ENCODE measurements around the gene CFAP221. TPM values are rescaled to one million over a fixed set of nuclear protein-coding genes. Genes with fewer than 3 reads are reported as not detected.

CFAP221 gene
- total RNA-seq, 1 donor from 2014 or later, result 1.0 TPM

DNA sequence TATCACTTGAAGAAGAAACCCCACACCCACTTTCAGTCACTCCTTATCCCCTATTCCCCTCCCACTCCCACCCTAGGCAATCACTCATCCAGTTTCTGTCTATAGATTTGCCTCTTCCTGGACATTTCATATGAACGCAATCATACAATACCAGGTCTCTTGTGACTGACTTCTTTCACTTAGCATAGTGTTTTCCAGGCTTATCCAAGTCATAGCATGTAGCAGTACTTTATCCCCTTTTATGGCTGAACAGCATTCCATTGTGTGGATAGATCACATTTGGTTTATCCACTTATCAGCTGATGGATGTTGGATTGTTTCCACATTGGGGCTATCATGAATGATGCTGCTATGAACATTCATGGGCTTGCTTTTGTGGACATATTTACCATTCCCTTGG, 6.6 kb downstream of the CFAP221 start:
- Histone ChIP-seq H3K27ac (replicated peaks) (no peak overlapping the region), H3K27me3 (ENCODE audit: low read depth) (no peaks in the 10 kb centered on the region), H3K36me3 (no peaks in the 10 kb centered on the region), H3K4me1 (no peaks in the 10 kb centered on the region), H3K4me3 (no peak overlapping the region), H3K9me3 (replicated peaks) (no peaks in the 10 kb centered on the region)
- TF ChIP-seq, protein P1, sequence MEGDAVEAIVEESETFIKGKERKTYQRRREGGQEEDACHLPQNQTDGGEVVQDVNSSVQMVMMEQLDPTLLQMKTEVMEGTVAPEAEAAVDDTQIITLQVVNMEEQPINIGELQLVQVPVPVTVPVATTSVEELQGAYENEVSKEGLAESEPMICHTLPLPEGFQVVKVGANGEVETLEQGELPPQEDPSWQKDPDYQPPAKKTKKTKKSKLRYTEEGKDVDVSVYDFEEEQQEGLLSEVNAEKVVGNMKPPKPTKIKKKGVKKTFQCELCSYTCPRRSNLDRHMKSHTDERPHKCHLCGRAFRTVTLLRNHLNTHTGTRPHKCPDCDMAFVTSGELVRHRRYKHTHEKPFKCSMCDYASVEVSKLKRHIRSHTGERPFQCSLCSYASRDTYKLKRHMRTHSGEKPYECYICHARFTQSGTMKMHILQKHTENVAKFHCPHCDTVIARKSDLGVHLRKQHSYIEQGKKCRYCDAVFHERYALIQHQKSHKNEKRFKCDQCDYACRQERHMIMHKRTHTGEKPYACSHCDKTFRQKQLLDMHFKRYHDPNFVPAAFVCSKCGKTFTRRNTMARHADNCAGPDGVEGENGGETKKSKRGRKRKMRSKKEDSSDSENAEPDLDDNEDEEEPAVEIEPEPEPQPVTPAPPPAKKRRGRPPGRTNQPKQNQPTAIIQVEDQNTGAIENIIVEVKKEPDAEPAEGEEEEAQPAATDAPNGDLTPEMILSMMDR (IDR thresholded peaks at IDR 0.05; ENCODE audit: borderline replicate concordance), result no peak
- intact Hi-C loops (cut with micrococcal nuclease), result no loop called here
- DNase-seq, result no peak

DNA sequence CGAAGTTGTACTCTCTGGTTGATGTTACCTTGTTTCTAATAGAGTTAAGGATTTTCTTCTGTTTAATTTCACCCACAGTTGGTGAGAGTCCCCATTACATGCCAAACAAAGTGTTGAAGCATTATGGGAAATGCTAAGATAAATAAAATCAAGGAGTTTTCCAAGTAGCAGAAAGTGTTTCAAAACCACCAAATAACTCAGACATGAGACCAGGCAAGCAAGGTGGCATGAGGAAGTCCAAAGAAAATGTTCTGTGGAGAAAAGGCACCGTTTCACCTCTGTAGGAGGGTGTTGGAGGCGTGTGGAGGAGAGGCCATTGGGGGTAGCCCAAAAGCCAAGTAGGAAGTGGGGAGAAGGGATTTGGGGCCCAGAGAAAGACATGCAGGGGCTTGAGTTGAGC, 8.7 kb downstream of the CFAP221 start:
- DNase-seq, result no peak
- Histone ChIP-seq H3K4me1 (no peaks in the 10 kb centered on the region), H3K27ac (replicated peaks) (no peak overlapping the region), H3K27me3 (ENCODE audit: low read depth) (no peaks in the 10 kb centered on the region), H3K9me3 (replicated peaks) (no peaks in the 10 kb centered on the region), H3K4me3 (no peak overlapping the region), H3K36me3 (no peaks in the 10 kb centered on the region)
- intact Hi-C loops (cut with micrococcal nuclease), result no loop called here
- TF ChIP-seq, protein P1 (IDR thresholded peaks at IDR 0.05; ENCODE audit: borderline replicate concordance), result no peak

DNA sequence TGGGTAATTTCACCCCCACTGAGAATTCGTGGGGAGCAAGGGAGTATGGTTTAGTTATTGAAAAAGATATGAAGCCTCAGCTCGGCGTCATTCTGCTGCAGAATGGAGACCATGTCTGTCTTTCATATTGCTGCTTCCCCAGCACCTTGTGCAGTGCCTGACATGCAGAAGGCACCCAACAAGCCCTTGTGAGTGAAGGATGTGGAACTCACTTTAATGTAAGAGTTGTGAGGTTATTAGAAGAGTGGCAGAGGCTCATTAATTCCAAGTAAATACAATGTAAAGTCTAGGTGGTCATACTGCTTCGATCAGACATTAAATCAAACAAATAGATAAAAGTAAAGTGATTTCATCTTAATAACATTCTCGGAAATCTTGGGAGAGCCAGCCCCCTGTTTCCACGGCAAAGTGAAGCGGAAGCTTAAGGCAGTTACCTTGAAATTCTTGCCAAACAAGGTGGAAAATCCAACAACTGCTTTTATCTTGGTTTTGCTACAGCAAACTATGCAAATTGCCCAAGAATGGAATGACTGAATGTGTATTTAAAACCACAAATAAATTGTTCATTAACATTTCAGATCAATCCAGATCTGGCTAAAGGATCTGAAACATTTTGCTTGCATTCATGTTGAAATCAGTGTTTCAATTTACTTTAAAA, 9.6 kb downstream of the CFAP221 start:
- no peaks in the 10 kb centered on the region for H3K9me3 ChIP-seq (replicated peaks)
- H3K36me3 ChIP-seq, result no peaks in the 10 kb centered on the region
- no peak overlapping the region for H3K27ac ChIP-seq (replicated peaks)
- DNase-seq, result no peak
- no peaks in the 10 kb centered on the region for H3K4me1 ChIP-seq
- peaks cover 3% of the 10 kb centered on the region for H3K27me3 ChIP-seq (ENCODE audit: low read depth)
- no peak overlapping the region for H3K4me3 ChIP-seq
- TF ChIP-seq, protein P1 (IDR thresholded peaks at IDR 0.05; ENCODE audit: borderline replicate concordance), result no peak
- intact Hi-C loops (cut with micrococcal nuclease), result no loop called here

DNA sequence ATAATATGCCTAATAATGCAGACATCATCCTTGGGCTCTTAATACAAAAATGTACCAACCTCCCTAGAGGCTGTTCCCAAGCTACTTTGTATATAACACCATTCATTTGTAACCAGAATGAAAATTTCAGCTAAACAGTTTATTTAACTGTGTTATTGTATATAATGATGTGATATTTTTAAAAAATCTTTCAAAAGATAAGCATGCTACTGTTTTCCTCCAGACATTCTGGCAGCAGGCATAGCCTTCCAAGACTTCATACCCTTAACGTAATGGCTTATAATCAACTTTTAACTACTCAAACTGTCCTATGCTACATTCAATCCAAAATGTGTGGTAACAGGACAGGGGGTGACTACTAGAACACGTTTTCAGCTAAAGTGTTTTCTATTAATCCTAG, 21.2 kb downstream of the CFAP221 start:
- intact Hi-C loops (cut with micrococcal nuclease), result no loop called here
- DNase-seq, result no peak

DNA sequence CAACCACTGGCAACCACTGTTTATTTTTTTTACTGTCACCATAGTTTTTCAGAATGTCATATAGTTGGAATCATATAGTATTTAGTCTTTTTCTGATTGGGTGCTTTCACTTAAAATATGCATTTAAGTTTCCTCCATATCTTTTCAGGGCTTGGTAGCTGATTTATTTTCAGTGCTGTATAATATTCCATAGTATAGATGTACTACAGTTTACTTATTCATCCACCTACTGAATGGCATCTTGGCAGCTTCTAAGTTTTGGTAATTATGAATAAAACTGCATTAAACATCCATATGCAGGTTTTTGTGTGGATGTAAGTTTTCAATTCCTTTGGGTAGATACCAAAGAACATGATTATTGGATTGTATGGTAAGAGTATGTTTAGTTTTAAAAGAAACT, 23.0 kb downstream of the CFAP221 start:
- DNase-seq, result no peak
- Histone ChIP-seq H3K27me3 (ENCODE audit: low read depth) (no peaks in the 10 kb centered on the region), H3K27ac (replicated peaks) (no peak overlapping the region), H3K4me3 (no peak overlapping the region), H3K4me1 (no peaks in the 10 kb centered on the region), H3K36me3 (no peaks in the 10 kb centered on the region), H3K9me3 (replicated peaks) (peaks cover 18% of the 10 kb centered on the region)
- intact Hi-C loops (cut with micrococcal nuclease), result no loop called here
- TF ChIP-seq, protein P1 (IDR thresholded peaks at IDR 0.05; ENCODE audit: borderline replicate concordance), result no peak

More for the DNA sequence above, 21.2 kb downstream of the CFAP221 start:
- TF ChIP-seq, protein P1 (IDR thresholded peaks at IDR 0.05; ENCODE audit: borderline replicate concordance), result no peak
- Histone ChIP-seq H3K4me1 (no peaks in the 10 kb centered on the region), H3K27ac (replicated peaks) (no peak overlapping the region), H3K9me3 (replicated peaks) (peaks cover 18% of the 10 kb centered on the region), H3K4me3 (no peak overlapping the region), H3K27me3 (ENCODE audit: low read depth) (no peaks in the 10 kb centered on the region), H3K36me3 (no peaks in the 10 kb centered on the region)

All from left ventricle myocardium inferior (tissue), 1 donor.